ENCODE results near the gene LITAF.
"Not testable (repeated sequence)": the region's sequence is repeated elsewhere in the genome, so short reads cannot be mapped to it uniquely, and the experiment has no call there.

LITAF gene

DNA sequence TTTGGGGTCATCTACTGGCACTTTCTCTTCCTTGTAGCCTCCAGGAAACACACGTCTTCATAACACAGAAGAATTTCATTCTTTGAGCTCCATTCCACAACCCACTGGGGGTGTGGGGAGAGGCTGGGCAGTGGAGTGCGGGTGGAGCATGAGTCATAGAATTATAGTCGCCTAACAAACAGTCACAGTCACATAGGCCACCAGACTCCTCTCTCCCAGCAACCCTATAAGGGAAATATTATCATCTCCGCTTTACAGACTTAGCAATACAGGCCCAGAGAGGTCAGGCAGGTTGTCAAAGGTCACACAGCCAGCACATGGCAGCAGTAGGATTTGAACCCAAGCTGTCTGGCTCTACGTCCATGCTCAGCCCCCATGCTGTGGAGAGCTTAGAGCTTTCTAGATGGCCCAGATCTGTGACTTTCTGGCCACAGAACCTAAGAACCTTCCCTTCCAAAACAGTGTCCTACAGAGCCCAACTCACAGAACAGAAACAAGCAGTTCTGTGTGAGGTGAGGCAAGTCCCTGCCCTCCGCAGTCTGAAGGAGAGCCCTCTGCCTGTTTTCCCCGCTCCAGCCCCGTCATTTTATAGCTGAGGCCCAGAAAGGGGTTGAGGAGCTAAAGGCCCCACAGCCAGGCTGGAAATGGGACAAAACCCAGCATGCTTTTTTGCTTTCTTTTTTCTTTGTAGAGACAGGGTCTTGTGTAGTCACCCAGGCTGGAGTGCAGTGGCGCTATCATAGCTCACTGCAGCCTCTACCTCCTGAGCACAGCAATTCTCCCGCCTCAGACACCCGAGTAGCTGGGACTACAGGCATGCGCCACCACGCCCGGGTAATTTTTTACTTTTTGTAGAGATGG lies 10.7 kb upstream of the LITAF start:
- DNase-seq = peak; percentile 51

DNA sequence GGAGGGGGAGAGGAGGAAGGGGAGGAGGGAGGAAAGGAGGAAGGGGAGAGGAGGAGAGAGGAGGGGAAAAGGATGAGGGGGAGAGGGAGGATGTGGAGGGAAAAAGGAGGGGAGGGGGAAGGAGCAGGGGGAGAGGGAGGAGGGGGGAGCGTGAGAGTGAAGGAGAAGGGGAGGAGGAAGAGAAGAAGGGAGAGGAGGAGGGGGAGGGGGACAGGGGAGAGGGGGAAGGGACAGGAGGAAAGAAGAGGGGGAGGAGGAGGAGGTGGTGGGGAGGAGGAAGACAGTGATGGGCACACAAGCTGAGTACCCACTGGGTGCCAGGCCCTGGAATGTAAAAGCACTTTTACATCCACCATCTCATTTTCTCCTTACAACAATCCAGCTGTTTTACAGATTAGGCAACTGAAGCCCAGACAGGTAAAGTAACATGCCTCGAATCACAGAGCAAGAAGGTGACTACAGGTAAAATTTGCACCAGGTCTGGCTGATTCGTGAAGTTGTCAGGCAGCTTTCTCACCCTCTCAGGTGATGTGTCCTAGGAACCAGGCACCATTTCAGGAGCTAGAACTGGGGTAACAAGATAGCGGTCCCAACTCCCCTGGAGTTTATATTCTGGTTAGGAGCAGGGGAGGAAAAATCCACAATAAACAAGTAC lies 10.0 kb upstream of the LITAF start:
- DNase-seq = no peak

DNA sequence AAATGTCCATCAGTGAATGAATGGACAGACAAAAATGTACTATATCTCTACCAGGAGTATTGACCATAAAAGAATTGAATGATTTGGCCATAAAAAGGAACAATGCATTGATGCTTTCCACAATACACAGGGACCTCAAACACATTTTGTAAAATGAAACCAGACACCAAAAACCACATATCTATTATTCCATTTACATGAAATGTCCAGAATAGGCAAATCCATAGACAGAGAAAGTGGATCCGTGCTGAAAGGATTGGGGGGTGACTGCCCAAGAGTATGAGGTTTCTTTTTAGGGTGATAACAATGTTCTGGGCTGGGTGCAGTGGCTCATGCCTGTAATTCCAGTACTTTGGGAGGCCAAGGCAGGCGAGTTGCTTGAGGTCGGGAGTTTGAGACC lies 6.9 kb upstream of the LITAF start:
- DNase-seq = no peak

DNA sequence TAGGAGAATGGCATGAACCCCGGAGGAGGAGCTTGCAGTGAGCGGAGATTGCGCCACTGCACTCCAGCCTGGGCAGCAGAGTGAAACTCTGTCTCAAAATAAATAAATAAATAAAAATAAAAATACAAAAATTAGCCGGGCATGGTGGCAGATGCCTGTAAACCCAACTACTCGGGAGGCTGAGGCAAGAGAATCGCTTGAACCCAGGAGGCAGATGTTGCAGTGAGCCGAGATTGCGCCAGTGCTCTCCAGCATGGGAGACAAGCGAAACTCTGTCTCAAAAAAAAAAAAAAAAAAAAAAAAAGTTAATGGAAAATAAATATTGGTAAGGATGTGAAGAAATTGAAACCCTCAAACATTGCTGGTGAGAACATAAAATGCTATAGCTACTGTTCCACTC lies 6.4 kb upstream of the LITAF start:
- not testable (repeated sequence) for DNase-seq

DNA sequence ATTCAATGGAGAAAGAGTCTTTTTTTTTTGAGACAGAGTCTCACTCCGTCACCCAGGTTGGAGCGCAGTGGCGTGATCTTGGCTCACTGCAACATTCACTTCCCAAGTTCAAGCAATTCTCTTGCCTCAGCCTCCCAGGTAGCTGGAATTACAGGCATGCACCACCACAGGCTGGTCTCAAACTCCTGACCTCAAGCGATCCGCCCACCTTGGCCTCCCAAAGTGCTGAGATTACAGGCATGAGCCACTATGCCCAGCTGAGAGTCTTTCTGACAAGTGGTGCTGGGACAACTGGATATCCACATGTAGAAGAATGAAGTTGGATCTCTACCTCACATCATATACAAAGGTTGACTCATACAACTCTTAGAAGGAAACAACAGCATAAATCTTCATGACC lies 4.9 kb upstream of the LITAF start:
- DNase-seq = not testable (repeated sequence)

DNA sequence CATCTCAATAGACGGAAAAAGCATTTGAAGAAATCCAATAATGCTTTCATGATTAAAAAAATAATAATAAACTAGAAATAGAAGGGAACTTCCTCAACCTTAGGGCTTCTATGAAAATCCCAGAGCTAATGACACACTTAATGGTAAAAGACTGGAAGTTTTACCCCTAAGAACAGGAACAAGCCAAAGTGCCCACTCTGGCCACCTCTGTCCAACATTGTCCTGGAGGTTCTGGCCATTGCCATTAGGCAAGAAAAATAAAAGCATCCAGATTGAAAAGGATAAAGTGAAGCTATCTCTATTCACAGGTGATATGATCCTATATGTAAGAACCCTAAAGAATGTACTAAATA lies 2.5 kb upstream of the LITAF start:
- DNase-seq = no peak

DNA sequence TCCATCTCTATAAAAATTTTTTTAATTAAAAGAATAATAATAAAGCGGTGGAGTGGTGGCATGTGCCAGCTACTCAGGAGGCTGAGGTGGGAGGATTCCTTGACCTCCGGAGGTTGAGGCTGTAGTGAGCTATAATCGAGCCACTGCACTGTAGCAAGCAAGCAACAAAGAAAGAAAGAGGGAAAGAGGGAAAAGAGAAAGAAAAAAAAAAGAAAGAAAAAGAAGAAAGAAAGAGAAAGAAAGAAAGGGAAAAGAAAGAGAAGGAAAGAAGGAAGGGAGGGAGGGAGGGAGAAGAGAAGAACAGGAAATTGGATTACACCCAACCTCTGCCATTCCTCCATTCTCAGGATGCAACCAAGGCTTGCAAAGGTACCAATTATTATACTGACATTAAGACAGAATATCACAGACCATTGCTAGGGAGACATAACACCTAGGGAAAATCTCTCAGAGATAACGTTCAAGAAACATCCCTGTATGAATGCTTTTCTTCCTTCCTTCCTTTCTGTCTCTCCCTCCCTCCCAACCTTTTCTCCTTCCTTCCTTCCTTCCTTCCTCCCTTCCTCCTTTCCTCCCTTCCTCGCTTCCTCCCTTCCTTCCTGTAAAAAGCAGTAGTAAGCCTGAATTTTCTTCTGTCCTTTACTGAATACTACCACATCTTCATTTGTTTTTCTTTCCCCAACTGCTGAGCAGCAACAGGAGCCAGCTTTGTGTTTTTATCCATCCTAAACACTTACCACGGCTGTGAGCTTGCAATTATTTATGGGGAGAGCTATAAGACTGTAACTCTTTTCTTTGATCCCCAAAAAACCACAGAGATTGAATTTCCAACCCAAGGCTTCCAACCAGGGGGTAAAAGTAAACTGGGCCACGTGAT lies 1.8 kb upstream of the LITAF start:
- no peak for DNase-seq

DNA sequence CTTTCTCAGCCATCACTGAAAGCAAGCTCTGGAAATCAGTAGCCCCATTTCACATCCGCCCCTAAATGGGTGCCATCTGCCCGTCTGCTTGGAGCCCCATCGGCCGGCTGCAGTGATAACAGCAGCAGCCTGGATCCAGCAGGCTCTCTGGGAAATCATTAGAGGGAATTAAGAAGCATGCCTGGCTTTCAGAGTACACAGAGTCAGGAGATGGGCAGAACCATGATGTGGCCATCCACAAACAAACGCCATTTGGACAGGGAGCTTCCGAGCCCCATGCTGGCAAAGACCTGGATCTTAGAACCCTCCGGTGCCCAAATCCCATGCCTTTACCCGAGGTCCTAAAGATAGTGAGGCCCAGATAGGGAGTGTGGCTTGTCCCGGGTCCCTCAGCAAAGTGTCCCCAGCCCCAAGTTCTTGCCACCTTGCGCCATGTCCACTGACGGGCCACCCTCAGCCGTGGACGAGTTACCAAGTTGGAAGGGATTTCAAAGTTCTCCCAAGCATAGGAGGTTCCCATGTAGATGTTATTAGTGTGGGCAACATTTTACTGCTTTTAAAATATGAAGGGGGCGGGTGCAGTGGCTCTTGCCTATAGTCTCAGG lies 1.0 kb upstream of the LITAF start:
- DNase-seq = no peak

DNA sequence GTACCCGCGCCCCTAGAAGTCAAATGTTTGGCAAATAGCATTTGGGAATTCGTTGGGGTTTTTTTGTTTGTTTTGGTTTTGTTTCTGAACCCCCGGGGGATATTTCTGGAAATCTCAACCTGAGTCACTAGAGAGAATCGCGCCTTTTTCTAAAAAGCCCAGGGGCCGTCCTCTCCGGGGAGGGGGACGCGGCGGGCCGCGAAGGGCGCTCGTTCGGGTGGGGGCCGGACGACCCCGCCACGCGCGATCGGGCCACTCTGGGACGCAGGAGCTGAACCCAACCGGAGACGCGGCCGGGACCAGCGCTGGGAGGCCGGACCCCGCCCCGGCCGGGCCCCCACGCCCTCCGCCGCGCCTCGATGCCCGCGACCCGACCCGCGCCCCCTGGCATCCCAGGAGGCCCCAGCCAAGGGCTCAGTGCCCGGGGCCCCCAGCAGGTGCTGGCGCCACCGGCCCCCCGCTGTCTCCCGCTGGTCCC lies 302 bp downstream of the LITAF start:
- peak; percentile 35 for DNase-seq

DNA sequence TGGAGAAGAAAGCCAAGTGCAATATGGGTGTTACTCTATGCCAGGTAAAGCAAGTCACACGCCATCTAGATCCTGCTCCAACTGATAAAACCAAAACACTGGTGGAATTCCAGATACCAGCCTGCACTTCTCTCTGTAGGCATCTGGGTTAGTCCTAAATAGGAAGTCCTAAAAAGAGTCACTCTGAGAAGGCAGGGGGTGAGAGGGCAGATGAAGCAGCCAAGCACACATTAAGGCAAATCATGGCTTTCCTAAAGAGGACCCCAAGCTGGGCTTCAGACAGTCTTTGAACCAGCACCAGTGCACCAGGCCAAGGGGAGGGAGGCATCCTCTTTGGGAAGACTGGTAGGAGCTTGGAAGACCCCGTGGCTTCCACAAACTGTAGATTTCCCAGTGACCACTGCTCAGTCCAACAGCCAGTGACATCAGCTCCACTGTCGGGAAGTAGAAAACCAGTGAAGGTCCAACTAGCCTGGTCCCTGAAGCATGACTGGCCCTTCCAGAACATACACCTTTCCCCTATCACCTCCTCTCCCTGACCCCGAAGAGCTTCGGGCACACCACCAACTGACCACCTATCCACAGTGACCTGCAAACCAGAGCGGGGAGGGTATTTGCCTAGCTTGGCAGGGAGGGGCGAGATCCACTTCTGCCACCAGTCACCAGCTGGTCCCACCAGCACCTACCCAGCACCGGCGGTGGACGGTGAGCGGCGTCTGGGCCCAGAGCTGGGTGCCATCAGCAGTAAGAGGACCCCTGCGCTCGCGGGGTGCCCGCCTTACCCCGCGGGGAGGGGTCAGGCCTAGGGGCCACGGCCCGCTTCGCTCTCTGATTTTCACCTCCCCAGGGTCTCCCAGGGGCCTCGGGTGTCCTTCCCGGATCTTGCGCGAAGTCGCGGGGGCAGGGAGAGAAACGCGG lies 1.0 kb downstream of the LITAF start:
- DNase-seq = peak; percentile 40

DNA sequence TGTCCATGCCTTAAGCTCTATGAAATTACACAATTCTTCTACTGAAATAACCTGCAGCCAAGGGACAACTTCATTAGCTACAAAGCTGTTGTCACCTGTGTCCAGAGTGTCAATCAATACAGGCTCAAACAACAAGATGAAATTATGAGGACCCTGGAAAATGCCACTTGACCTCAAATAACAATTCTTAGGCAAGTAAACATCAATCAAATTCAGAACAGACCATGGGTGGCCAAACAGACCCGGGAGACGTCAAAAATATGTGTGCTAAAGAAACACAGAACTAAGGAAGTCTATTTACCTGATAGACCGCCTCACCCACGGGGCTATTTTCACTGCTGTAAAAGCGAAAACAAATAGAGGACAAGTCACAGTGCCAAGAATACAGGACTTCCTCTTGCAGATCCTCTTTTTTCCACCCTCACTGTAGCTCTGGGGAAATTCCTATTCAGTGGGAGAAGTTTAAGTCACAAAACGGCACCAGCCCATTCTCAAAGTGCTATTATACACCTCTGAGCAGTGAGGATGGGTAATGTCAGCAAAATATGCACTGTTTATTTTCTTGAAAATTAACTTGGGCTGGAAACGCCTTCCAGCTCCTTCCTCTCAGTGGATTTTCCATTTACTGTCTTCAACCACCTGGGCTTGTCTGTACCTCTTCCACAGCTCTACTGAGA lies 2.7 kb downstream of the LITAF start:
- no peak for DNase-seq

DNA sequence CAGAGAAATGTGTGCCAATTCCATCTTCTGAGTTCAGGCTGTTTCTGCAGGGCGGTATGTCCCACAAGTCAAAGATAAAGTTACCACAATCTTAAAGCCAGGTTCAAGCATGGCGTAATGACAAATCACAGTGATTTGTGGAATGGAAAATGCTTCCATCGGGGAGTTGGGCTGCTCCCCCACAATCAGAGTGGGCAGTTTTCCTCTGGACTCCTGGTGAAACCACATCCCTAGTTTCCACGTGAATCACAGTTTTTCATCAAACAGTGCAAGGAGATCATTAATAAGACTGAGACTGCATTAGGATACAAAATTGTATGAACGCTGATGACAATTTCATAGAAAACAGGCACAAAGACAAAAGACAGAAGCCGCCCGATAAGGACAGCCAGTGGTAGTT lies 3.6 kb downstream of the LITAF start:
- peak; percentile 53 for DNase-seq

DNA sequence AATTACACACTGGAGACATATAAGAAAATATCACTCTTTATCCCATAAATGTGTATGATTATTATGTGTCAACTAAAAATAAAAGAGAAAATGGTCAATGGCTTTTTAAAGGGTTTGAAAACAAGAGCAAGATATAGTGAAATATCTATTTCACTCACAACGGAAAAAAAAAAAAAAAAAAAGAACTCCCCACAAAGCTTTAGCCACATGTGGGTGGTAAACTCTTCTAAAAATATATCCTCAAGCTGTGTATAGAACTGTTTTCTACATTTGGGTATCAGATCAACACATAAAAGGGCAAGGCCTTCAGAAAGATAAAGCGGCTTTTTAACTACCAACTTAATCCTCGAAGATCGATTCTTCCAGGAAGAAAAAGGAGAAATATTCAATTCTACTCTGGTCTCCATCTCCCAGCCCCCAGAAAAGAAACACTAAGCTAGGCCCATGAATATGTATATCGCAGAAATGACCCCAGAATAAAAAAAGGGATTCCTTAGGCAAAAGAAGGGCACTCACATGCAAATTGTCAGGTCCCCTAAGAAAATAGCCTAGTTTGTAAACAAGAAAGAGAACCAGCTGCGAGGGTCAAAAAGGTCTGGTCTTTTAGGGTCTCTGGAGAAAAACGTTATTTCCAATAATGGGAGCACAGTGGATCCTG lies 4.4 kb downstream of the LITAF start:
- no peak for DNase-seq

DNA sequence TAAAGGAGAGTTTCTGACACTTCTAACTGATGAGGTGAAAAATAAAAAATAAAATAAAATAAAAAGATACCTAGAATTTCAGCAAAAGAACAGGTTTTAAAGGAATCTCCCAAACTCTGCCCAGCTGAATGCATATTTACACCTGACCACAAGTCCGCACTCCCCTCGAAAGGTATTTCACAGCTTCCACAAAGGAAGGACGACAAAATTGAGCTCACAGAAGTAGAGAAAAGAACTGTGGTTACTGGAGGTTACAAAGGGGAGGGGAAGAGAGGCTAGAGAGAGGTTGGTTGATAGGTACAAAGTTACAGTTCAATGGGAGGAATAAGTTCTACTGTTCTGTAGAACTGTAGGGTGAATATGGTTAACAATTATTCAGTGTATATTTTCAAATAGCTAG lies 5.0 kb downstream of the LITAF start:
- no peak for DNase-seq

DNA sequence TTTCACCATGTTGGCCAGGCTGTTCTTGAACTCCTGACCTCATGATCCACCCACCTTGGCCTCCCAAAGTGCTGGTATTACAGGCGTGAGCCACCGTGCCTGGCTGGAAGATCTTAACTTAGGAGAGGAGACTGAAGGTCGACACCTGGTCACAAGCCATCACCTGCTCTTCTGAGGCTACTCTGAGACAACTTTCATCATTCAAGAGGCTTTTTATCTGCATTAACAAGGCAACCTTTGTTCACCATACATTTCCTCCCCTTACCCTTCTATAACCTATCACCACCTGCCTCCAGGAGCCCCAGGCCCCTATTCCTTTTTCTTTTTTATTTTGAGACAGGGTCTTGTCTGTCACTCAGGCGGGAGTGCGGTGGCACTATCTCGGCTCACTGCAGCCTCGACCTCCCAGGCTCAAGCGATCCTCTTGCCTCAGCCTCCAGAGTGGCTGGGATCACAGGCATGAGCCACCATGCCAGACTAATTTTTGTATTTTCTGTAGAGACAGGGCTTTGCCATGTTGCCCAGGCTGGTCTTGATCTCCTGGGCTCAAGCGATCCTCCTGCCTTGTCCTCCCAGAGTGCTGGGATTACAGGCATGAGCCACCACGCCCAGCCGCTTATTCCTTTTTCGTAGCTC lies 6.2 kb downstream of the LITAF start:
- no peak for DNase-seq

DNA sequence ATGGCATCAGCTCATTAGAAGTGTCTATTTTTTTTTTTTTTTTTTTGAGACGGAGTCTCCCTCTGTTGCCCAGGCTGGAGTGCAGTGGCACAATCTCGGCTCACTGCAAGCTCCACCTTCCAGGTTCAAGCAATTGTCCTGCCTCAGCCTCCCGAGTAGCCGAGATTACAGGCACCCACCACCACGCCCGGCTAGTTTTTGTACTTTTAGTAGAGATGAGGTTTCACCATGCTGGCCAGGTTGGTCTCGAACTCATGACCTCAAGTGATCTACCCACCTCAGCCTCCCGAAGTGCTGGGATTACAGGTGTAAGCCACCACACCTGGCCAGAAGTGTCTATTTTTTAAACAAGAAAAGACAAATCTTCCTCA lies 9.4 kb downstream of the LITAF start:
- DNase-seq = not testable (repeated sequence)

DNA sequence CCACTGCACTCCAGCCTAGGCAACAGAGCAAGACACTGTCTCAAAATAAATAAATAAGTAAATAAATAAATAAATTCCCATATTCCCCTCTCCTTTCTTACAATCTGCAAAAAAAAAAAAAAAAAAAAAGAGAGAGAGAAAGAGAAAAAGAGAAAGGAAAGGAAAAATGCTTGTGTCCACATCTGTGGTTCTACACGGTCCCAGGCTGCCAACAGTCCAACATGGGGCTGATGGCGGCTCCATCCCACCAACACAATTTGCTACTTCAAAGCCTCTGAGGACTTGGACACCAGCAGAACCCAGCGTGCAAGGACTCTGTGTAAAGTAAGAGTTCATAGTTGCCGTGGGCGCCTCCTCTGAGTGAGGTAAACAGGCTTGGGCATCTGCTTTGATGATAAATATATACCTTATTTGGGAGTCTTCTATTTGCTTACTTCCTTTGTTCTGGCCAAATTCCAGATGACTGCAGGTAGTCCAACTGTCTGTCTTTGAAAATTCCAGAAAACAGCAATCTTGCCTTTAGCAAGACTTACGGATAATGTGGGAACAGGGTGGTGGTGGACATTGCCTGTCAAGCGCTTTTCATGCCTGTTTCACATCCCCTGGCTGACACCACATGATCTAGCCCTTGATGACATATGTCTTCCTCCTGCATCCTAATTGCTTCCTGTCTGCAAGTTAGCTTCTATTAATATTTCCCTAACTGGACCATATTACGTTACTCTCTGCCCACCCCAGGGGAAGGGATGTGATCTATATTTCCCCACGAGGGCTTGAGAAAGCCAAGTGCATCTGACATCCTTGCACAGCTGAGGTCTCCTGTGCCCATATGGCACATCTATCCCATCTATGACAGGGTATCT lies 10.1 kb downstream of the LITAF start:
- no peak for DNase-seq

DNA sequence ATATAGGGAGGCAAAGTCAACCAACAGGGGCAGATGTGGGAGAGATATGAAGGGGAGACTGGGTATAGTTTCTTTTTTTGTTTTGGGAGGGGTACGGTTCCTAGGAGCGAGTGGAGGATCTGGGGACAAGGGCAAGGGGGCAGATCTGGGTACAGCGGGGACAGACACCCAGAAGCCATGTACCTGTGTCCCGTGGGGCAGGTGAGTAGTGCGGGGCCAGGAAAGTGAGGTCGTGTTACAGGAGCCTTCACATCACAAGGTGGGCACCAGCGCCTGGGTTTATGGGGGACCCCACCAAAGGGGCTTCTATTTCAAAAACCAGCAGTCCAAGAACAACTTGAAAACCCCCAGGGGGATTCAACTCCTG lies 11.5 kb downstream of the LITAF start:
- no peak for DNase-seq

DNA sequence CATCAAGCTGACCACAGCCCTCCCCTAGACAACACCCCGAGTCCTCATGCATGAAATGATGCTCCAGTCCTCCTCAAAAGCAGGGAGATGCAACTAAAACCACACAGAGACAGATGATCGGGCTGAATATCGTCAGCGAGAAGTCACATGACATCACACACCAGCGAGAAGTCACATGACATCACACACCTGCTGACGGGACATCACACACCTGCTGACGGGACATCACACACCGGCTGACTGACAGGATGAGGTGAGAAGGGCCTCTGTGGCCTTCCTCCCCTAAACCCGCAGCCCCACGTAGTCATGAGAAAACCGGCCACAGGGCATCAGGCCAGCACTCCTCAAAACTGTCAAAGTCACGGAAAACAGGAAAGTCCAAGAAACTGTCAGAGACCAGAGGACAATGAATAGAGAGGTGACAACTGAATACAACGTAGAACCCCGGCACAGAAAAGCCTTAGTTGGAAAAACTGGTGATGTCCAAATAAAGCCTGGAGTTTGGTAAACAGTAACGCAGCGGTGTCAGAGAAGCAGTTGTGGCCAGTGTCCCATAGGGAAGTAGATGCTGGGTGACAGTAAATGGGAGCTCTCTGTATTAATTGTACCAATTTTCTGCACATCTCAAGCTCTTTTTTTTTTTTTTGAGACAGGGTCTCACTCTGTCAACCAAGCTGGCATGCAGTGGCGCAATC lies 14.3 kb downstream of the LITAF start:
- no peak for DNase-seq

All from EL (cell line).